GM12874 (cell line): ENCODE results near the gene RAD51B.

Source experiments
- CTCF ChIP-seq: IDR thresholded peaks from 2 replicates; pipeline ENCODE4 v1.5.1; 2011; ENCODE audit warnings: low read depth, mild to moderate bottlenecking, control low read depth, low read length, moderate library complexity; ENCODE audit not compliant: insufficient read depth

Gene RAD51B

GRCh38 chr14:68167383-68168087, 348.0 kb downstream of the RAD51B start:
- TF ChIP-seq CTCF: no peak

- TF ChIP-seq CTCF: no peak
Observed at GRCh38 chr14:68168460-68169109, 349.0 kb downstream of the RAD51B start.

- no peak for TF ChIP-seq CTCF
Observed at GRCh38 chr14:68172216-68172615, 352.6 kb downstream of the RAD51B start.

GRCh38 chr14:68172627-68173026, 353.0 kb downstream of the RAD51B start:
- TF ChIP-seq CTCF: no peak

GRCh38 chr14:68173227-68173972, 353.8 kb downstream of the RAD51B start:
- no peak for TF ChIP-seq CTCF

- TF ChIP-seq CTCF: no peak
Observed at GRCh38 chr14:68174446-68174845, 354.9 kb downstream of the RAD51B start.

GRCh38 chr14:68176687-68177086, 357.1 kb downstream of the RAD51B start:
- no peak for TF ChIP-seq CTCF
